ENCODE measurements around the gene TCEA2. TPM values are rescaled to one million over a fixed set of nuclear protein-coding genes. Genes with fewer than 3 reads are reported as not detected.

The TCEA2 gene
- total and polyA plus RNA-seq, 2 of the 13 experiments (the other 11 are each of a cell fraction or from before 2014, with no cell fraction given) = 28.1 to 33.7 TPM

DNA sequence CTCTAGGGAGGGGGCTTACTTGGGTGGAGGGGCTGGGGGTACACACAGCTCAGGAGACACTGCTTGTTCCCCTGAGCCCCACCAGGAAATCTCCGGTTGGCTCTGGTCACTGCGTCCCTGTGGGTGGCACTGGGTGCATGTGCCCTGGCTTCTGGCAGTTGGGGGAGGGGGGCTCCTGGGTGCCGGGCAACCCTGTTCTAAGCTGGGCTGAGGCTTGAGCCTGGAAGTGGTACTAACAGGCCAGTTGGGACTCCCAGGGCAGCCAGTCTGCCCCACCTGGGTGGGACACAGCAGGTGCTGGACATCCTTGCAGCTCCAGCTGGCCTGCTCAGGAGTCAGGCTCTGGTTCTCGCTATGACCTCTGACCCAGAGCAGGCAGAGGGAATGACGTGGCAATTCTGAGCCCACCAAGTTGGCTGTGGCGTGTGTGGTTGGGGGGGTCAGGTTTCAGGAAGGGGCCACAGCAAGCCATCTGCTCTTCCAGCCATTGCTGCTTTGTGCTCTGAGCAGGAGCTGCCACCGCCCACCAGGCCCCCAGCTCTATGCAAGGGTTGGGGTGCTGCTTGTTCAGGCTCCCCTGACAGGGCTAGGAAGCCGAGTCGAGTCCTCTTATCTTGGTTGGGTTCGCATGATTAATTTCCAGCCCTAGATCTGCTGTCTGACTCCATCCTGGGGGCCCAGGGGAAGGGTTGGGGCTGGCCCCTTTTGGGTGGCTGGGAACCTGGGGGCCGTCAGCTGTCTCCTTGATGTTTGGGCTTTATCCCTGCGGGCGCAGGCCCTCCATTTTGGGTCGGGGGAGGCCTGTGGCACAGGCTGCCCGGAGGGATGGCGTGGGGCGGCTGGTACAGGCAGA lies 26.4 kb upstream of the TCEA2 start (continued):
- TF ChIP-seq, protein P1, sequence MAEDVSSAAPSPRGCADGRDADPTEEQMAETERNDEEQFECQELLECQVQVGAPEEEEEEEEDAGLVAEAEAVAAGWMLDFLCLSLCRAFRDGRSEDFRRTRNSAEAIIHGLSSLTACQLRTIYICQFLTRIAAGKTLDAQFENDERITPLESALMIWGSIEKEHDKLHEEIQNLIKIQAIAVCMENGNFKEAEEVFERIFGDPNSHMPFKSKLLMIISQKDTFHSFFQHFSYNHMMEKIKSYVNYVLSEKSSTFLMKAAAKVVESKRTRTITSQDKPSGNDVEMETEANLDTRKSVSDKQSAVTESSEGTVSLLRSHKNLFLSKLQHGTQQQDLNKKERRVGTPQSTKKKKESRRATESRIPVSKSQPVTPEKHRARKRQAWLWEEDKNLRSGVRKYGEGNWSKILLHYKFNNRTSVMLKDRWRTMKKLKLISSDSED (CRISPR knock-in tag; IDR thresholded peaks at IDR 0.05) = no peak
- TF ChIP-seq, protein P2, sequence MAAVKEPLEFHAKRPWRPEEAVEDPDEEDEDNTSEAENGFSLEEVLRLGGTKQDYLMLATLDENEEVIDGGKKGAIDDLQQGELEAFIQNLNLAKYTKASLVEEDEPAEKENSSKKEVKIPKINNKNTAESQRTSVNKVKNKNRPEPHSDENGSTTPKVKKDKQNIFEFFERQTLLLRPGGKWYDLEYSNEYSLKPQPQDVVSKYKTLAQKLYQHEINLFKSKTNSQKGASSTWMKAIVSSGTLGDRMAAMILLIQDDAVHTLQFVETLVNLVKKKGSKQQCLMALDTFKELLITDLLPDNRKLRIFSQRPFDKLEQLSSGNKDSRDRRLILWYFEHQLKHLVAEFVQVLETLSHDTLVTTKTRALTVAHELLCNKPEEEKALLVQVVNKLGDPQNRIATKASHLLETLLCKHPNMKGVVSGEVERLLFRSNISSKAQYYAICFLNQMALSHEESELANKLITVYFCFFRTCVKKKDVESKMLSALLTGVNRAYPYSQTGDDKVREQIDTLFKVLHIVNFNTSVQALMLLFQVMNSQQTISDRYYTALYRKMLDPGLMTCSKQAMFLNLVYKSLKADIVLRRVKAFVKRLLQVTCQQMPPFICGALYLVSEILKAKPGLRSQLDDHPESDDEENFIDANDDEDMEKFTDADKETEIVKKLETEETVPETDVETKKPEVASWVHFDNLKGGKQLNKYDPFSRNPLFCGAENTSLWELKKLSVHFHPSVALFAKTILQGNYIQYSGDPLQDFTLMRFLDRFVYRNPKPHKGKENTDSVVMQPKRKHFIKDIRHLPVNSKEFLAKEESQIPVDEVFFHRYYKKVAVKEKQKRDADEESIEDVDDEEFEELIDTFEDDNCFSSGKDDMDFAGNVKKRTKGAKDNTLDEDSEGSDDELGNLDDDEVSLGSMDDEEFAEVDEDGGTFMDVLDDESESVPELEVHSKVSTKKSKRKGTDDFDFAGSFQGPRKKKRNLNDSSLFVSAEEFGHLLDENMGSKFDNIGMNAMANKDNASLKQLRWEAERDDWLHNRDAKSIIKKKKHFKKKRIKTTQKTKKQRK (IDR thresholded peaks at IDR 0.05; ENCODE audit: low read length) = no peak
- no peak; the same call in 1 of the 2 replicates for TF ChIP-seq ZNF124 (CRISPR knock-in tag; IDR thresholded peaks at IDR 0.05)
- TF ChIP-seq ISL2 (CRISPR knock-in tag; IDR thresholded peaks at IDR 0.05) = 0 out of 2 replicates have a peak, but pooled peaks have one; percentile 8
- no peak for TF ChIP-seq KMT2A (CRISPR knock-in tag; IDR thresholded peaks at IDR 0.05)
- TF ChIP-seq TP53 (CRISPR knock-in tag; conservative IDR thresholded peaks at IDR 0.05) = 0 out of 2 replicates have a peak, but pooled peaks have one; percentile 4
- TF ChIP-seq, protein P3, sequence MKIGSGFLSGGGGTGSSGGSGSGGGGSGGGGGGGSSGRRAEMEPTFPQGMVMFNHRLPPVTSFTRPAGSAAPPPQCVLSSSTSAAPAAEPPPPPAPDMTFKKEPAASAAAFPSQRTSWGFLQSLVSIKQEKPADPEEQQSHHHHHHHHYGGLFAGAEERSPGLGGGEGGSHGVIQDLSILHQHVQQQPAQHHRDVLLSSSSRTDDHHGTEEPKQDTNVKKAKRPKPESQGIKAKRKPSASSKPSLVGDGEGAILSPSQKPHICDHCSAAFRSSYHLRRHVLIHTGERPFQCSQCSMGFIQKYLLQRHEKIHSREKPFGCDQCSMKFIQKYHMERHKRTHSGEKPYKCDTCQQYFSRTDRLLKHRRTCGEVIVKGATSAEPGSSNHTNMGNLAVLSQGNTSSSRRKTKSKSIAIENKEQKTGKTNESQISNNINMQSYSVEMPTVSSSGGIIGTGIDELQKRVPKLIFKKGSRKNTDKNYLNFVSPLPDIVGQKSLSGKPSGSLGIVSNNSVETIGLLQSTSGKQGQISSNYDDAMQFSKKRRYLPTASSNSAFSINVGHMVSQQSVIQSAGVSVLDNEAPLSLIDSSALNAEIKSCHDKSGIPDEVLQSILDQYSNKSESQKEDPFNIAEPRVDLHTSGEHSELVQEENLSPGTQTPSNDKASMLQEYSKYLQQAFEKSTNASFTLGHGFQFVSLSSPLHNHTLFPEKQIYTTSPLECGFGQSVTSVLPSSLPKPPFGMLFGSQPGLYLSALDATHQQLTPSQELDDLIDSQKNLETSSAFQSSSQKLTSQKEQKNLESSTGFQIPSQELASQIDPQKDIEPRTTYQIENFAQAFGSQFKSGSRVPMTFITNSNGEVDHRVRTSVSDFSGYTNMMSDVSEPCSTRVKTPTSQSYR (CRISPR knock-in tag; IDR thresholded peaks at IDR 0.05; ENCODE audit: borderline replicate concordance) = peak; percentile 48
- TF ChIP-seq GATA4 (IDR thresholded peaks at IDR 0.05; ENCODE audit: borderline replicate concordance, low read depth) = no peak
- no peak for TF ChIP-seq PRMT3 (CRISPR knock-in tag; IDR thresholded peaks at IDR 0.05; ENCODE audit: borderline replicate concordance, low read depth)
- peak; percentile 52 for TF ChIP-seq HDAC2 (CRISPR knock-in tag; IDR thresholded peaks at IDR 0.05)
- TF ChIP-seq, protein P4, sequence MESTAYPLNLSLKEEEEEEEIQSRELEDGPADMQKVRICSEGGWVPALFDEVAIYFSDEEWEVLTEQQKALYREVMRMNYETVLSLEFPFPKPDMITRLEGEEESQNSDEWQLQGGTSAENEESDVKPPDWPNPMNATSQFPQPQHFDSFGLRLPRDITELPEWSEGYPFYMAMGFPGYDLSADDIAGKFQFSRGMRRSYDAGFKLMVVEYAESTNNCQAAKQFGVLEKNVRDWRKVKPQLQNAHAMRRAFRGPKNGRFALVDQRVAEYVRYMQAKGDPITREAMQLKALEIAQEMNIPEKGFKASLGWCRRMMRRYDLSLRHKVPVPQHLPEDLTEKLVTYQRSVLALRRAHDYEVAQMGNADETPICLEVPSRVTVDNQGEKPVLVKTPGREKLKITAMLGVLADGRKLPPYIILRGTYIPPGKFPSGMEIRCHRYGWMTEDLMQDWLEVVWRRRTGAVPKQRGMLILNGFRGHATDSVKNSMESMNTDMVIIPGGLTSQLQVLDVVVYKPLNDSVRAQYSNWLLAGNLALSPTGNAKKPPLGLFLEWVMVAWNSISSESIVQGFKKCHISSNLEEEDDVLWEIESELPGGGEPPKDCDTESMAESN (CRISPR knock-in tag; conservative IDR thresholded peaks at IDR 0.05) = no peak
- TF ChIP-seq NFKB2 (CRISPR knock-in tag; IDR thresholded peaks at IDR 0.05; ENCODE audit: borderline replicate concordance) = no peak
- TF ChIP-seq, protein P5, sequence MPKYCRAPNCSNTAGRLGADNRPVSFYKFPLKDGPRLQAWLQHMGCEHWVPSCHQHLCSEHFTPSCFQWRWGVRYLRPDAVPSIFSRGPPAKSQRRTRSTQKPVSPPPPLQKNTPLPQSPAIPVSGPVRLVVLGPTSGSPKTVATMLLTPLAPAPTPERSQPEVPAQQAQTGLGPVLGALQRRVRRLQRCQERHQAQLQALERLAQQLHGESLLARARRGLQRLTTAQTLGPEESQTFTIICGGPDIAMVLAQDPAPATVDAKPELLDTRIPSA (CRISPR knock-in tag; IDR thresholded peaks at IDR 0.05; ENCODE audit: borderline replicate concordance) = 0 out of 2 replicates have a peak, but pooled peaks have one; percentile 49
- TF ChIP-seq, protein P6, sequence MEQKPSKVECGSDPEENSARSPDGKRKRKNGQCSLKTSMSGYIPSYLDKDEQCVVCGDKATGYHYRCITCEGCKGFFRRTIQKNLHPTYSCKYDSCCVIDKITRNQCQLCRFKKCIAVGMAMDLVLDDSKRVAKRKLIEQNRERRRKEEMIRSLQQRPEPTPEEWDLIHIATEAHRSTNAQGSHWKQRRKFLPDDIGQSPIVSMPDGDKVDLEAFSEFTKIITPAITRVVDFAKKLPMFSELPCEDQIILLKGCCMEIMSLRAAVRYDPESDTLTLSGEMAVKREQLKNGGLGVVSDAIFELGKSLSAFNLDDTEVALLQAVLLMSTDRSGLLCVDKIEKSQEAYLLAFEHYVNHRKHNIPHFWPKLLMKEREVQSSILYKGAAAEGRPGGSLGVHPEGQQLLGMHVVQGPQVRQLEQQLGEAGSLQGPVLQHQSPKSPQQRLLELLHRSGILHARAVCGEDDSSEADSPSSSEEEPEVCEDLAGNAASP (CRISPR knock-in tag; IDR thresholded peaks at IDR 0.05; ENCODE audit: borderline replicate concordance) = peak; percentile 32; the same call in 1 of the 2 replicates
